ENCODE data around the gene HPS5.
"Not testable (repeated sequence)": the region's sequence is repeated elsewhere in the genome, so short reads cannot be mapped to it uniquely, and the experiment has no call there.

The HPS5 gene, protein sequence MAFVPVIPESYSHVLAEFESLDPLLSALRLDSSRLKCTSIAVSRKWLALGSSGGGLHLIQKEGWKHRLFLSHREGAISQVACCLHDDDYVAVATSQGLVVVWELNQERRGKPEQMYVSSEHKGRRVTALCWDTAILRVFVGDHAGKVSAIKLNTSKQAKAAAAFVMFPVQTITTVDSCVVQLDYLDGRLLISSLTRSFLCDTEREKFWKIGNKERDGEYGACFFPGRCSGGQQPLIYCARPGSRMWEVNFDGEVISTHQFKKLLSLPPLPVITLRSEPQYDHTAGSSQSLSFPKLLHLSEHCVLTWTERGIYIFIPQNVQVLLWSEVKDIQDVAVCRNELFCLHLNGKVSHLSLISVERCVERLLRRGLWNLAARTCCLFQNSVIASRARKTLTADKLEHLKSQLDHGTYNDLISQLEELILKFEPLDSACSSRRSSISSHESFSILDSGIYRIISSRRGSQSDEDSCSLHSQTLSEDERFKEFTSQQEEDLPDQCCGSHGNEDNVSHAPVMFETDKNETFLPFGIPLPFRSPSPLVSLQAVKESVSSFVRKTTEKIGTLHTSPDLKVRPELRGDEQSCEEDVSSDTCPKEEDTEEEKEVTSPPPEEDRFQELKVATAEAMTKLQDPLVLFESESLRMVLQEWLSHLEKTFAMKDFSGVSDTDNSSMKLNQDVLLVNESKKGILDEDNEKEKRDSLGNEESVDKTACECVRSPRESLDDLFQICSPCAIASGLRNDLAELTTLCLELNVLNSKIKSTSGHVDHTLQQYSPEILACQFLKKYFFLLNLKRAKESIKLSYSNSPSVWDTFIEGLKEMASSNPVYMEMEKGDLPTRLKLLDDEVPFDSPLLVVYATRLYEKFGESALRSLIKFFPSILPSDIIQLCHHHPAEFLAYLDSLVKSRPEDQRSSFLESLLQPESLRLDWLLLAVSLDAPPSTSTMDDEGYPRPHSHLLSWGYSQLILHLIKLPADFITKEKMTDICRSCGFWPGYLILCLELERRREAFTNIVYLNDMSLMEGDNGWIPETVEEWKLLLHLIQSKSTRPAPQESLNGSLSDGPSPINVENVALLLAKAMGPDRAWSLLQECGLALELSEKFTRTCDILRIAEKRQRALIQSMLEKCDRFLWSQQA

DNA sequence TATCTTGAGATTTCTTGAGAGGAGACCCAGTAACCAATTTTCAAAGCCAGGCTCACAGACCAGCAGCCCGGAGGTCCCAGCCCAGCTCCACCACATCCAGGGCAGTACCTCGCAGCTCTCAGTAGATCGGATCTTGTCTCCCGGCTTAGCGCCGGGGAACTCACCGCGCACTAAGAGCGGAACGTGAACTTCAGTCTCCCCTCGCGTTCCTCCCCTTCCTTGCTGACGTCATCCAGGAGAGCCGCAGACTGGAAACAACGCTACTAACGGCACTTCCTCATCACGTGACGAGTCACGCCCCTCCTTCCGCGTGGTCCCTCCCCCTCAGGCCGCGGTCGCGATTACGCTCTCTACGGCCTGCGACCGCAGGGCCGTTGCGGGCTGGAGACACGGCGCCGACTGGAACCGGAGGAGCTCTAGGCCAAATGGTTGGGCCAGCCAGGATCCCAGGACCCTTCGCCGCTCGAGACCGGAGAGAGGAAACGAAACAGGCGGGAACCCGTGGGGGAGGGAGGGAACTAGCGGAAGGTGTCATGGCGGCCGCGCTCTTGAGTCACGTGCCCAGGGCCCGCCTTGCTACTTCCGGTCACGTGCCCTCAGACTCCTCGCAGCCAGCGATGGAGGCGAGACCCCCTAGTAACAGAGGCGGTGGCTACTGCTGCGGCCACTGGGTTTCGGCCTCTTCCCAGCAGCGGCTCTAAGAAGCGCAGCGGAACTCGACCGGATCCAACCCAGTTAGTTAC, at the start of gene HPS5, which contains the start of gene GTF2H1:
HPS5 (minus strand) TSS at position 172 of the 743 bp plus-strand sequence. CDS start 4,282 bp downstream, outside the sequence.
GTF2H1 (plus strand) TSS at position 599 of the 743 bp plus-strand sequence. CDS start 10,508 bp downstream, outside the sequence.
- peak; percentile 97 for DNase-seq (ENCODE audit: low spot score)

DNA sequence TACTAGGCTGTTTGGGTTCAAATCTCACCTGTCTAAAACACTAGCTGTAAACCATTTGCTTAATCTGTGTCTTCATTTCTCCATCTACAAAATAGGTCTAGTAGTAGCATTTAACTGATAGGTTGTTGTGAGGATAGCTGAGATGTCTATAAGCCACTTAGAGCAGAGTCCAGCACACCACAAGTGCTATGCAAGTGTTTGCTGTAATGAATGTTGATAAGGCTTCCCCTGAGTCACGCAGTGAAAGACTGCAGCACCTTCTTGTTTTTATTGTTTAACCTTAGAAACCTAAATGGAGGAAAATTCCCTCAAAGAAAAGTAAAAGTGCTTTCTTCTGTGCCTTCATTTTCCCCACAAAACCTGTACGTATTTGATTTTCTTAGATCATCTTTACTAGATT, 49.3 kb upstream of the HPS5 start:
- no peak for DNase-seq (ENCODE audit: low spot score)

DNA sequence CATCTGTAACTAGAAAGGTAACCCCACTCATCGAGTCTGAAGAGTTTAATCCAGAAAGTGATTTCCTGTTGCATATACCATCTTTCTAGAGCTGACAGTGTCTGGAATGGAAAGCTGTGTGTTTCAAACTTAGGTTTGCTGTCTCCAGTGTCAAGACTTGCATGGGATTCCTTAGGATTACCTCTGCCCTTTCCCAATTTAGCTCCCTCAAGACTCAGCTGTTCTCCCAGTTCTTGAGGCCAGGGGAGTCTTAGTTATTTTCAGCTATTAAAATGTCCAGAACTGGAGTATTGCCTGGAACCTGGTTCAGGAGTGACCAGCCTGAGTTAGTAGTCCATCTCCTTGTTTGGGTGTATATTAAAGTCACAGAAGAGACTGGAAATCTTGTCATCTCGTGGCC, 47.5 kb upstream of the HPS5 start:
- no peak for DNase-seq (ENCODE audit: low spot score)

DNA sequence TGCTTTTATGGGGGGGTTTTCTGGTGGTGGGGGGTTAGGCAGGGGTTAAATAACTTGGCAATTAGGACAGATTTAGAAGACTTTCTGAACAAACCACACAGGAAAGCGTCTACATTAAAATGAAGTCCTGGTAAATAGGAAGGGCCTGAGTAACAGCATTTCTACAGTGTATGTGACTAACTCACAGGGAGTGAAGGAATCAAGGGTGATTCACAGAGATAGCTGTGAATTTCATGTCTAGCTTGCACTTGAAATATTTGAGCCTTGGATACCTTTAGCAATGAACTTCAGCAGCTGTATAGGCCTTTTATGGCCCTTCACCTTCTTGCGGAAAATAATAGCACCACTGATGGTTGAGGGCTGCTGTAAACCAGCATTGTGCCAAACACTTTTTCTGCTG, 46.3 kb upstream of the HPS5 start:
- DNase-seq (ENCODE audit: low spot score): no peak

DNA sequence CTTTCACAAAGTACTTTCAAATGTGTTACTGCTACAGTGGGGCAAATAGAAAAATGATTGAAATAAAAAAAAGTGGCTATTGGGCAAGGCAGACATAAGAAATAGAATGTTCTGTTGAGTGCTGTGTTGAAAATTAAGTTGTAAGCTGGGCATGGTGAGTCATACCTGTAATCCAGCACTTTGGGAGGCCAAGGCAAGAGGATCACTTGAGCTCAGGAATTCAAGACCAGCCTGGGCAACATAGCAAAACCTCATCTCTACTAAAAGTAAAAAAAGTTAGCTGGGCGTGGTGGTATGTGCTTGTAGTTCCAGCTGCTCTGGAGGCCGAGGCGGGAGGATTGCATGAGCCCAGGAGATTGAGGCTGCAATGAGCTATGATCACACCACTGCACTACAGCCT, 45.5 kb upstream of the HPS5 start:
- DNase-seq (ENCODE audit: low spot score): no peak

DNA sequence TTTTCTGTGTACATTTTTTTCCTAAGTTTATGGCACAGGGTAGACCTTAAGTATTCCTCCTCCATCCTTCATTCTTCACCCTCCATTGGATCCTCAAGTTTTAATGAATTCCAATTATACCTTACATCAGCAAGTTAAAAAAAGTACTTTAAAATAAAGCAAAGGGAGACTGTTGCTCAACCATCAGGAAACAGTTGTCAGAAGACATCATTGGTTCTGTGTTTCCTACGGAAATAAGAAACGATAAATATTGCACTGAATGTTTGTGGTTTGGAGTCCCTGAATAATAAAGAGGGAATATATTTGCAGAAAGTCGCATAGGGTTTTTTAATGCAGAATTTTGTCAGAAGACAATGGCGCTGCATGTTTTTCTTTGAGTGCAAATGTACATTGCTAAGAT, 44.3 kb upstream of the HPS5 start:
- no peak for DNase-seq (ENCODE audit: low spot score)

DNA sequence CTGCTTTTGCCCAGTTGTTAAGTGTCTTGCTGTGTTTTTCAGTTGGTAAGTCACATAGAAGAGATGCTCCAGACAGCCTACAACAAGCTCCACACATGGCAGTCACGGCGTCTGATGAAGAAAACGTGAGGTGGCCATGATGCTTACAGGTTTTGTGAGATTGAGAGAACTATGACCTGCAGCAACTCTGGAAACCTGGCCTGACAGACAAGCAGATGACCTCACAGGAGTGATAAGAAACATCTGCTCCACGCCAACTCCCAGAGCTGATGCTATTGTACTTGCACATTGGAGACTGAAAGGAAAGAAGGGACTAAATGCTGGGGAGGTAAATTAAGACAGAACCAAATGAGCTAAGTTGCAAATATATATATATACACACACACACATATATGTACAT, 43.8 kb upstream of the HPS5 start:
- no peak for DNase-seq (ENCODE audit: low spot score)

DNA sequence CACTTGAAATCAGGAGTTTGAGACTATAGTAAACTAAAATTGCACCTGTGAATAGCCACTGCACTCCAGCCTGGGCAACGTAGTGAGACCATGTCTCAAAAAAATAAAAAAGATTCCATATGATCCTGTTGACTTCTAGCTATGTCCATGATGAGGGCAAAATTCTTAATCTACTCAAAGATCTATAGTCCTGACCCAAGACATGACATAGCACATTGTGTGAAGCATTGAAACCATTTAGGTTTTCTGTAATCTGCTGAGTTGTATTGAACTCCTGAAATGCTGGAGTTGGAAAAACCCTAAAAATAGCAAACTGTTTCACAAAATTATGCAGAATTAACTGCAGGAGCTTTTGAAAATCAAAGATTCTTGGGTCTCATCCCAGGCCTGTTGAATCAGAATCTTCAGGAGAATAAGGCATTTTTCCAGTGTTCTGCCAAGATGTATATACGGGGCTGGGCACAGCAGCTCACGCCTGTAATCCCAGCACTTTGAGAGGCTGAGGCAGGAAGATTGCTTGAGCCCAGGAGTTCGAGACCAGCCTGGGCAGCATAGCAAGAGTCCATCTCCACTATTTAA, 42.6 kb upstream of the HPS5 start:
- no peak for DNase-seq (ENCODE audit: low spot score)

DNA sequence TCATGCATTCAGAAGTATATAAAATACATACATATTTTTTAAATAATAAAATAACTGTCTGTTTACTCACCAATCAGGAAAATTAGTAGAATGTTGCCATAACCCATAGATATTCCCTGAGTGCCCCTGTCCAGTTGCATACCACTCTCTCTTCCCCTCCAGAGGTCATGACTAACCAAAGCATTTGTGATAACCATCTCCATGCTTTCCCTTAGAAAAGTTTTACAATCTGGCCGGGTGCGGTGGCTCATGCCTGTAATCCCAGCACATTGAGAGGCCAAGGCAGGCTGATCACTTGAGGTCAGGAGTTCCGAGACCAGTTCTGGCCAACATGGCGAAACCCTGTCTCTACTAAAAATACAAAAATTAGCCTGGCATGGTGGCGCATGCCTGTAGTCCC, 39.2 kb upstream of the HPS5 start:
- DNase-seq (ENCODE audit: low spot score): no peak

DNA sequence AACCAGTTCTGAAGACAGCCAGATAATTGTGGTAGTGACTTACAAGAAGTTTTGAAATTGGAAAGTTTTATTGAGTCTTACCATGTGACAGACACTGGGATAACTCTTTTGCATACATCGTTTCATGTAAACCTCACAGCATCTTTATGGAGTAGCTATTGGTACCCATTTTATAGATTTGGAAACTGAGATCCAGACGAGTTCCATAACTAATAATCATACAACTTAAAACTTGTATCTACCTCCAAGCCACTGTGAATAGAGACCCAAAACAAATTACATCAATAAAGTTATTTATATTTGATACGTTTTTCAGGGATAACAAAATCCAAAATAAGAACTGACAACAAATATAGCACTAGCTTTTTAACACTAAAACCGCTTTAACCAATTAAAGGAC, 36.7 kb upstream of the HPS5 start:
- no peak for DNase-seq (ENCODE audit: low spot score)

DNA sequence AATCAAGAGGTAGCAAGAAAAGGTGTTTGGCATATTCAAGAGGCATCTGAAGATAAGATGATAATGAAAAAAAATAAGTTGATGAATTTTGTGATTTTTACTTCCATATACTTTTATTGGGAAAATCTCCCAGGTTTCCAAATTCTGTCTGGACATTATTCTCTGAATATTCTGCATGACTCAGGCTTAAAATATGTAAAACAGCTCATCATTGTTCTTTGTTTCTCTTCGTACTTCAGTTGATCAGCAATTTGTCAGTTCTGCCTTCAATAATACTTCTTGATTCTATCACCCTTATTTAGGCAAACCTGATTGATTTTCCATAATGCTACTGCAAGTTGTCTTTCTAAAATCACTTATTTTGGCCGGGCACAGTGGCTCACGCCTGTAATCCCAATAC, 30.6 kb upstream of the HPS5 start:
- DNase-seq (ENCODE audit: low spot score): no peak

DNA sequence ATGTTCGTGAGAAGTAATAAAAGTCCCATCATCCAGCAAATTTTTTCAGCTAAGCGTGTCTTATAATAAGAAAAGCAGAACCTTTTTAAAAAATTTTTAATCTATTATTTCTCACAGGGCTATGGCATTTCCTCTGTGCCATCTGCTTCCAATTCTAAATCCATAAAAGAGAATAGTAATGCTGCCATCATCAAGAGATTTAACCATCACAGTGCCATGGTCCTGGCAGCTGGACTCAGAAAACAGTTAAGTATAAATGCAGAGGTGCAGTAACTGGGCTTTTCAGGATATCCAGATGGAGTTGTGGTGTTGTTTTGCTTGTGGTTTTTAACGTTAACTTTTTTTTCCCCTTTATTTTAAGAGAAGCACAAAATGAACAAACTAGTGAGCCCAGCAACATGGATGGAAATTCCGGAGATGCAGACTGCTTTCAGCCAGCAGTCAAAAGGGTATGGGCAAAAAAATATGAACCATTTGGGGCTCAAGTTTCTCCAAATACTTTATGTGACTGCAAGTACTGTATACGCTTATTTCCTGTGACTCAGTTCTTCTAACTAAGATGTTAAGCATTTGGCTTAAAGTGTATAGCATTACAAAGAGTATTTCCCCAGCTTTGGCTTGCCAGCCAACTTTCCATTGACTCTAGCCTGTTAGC, 25.7 kb upstream of the HPS5 start:
- DNase-seq (ENCODE audit: low spot score): no peak

DNA sequence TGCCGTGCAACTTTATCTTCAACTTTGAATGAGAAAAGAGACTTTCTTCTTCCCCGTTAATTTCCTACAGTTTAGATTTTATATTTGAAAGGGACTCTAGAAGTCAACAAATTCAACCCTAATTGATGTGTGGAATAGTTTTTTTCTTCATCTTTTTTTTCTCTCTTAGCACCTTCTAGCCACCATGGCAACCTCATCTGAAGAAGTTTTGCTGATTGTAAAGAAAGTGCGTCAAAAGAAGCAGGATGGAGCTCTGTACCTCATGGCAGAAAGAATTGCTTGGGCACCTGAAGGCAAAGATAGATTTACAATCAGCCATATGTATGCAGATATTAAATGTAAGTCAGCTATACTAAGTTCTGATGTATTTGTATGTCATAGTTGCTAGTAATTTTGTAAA, 11.0 kb upstream of the HPS5 start:
- DNase-seq (ENCODE audit: low spot score): no peak

DNA sequence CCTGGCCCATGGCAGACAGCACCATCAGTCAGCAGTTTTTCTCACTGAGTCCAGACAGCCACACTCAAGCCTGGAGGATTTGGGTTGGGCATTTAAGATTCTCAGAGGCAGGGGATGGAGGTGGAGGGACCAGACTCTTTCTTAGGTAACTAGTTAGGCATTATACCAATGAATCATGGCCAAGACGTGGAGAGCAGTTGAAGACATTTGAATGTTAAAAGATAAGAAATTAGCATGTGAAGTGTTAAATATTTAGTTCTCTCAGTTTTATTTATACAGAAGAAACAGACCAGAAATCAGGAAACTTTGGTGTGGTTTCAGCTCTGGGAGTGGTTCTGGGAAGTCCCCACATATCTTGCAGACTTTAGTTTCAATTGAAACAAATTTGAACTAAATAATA, 10.4 kb upstream of the HPS5 start:
- DNase-seq (ENCODE audit: low spot score): no peak

DNA sequence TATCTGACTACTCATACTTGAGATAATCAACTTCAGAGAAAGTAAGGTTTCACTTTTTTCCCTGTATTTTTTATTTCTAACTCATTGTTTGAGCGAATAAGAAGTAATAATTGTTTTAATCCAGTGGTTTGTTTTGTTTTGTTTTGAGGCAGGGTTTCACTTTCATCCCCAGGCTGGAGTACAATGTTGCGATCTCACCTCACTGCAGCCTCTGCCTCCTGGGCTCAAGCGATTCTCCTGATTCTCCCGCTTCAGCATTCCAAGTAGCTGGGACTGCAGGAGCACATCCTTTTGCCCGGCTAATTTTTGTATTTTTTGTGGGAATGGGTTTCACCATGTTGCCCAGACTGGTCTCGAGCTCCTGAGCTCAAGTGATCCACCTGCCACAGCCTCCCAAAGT, 9.0 kb upstream of the HPS5 start:
- DNase-seq (ENCODE audit: low spot score): no peak

DNA sequence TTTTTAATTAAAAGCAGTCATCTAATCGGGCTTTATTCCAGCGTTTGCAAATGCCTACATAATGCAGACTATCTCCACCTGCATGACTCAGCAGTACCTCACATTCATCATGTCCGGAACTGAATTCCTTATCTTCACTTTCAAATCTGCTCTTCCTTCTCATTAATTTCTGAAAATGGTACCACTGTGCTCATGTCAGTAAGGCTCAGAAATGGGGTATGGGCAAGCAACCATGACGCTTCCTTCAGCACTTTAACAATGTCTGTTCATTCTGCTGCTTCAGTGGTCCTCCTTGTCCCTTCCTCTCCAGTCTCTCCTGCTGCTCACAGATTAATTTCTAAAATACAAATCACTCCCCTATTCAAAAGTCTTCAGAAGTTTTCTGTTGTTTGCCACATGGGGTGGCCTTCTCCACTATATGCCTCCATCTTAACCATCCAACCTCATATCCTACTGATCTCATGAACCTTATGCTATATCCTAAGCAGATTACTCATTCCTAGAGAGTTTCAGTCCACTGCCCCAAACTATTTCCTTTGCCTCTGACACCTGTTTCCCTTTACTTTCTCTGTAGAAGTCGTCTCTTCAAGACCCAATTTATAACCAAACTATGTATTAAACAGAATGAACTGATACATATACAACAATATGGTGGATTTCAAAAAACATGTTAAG, 7.4 kb upstream of the HPS5 start:
- no peak for DNase-seq (ENCODE audit: low spot score)

DNA sequence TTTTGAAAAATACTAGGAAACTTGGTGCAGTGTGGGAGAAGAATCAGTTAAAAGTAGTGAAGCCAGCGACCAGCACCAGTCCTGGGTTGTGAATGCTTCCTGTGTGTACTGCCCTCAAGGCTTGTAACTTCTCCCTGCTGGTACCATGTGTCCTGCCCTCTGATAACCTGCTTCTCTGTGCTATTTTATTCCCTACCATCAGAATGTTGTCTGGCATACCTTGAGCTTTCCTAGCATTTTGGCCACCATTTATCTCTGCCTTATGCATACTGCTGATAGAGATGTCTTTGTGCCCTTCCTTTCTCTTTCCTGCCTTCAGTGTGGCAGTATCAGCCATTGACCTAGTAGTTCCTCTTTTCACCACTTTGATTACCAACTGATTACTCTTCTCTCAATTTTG, 2.4 kb upstream of the HPS5 start:
- no peak for DNase-seq (ENCODE audit: low spot score)

DNA sequence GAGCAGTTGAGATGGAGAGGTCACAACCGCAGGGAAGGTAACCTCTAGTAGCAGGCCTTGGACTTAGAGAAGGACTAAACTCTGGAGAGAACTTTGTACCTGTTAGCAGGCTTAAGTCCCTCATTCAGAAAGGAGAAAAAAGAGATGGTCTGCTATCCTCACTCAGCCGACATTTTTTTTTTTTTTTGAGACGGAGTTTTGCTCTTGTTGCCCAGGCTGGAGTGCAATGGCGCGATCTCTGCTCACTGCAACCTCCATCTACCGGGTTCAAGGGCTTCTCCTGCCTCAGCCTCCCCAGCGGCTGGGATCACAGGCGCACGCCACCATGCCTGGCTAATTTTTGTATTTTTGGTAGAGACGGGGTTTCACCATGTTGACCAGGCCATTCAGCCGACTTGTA, 1.9 kb upstream of the HPS5 start:
- not testable (repeated sequence) for DNase-seq (ENCODE audit: low spot score)

DNA sequence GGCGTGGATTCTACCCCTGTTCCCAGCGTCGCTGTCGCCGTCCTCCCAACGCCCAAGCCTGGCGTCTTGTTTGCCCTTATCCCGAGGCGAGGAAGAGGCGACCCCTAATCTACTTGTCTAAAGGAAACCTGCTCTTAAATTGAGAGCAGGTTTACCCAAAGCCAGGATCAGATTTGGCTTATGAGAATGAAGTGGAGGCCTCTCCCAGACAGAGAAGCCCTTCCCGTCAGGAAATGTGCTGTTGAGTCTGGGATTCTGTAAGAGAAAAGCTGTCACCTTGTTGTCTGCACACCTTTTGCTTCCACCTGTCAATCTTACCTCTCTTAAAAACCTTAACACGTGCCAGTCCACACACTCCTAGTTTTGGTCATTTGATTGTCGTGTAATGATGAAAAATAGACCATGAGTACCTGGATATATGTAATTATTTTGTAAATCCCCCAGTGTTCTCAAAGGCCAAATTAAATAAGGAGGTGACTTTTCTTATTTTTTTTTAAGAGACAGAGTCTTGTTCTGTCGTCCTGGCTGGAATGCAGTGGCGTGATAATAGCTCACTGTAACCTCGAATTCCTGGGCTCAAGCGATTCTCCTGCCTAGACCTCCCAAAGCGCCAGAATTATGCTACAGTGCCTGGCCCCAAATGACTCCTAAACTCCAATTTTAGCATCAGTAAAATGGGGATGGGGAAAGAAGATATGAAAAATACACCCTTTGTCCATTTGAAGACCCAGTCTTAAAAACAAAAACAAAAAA, 1.1 kb upstream of the HPS5 start:
- DNase-seq (ENCODE audit: low spot score): no peak

DNA sequence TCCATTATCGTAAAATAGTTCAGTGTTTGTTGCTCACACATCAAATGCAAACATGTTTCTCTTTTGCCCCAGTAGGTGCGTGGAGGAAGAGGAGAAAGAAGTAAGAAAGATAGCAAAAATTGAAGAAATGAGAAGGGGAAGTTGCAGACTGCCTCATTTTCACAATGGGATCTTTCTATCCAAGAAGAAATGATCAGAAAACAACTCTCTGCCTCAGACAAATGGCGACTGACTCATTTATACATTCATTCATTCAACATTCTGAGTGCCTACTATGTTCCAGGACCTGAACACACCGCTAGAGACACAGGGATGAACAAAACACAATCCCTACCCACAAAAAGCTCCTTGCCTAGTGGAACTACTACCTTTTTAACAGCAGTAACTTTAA, 367 bp downstream of the HPS5 start:
- no peak for DNase-seq (ENCODE audit: low spot score)
